Activated CD4-positive, alpha-beta T cell treated with anti-CD3 and anti-CD28 coated beads for 36 hours (primary cell): Measurements from ENCODE around the gene ZDHHC11B. TPM values are rescaled to one million over a fixed set of nuclear protein-coding genes. Genes with fewer than 3 reads are reported as not detected.

ENCODE experiments used
- ATAC-seq: fragments of 200-7000 bp; cut with Tn5 transposase; one replicate; pipeline ENCODE4 v1.10.0; 2021; ENCODE audit warnings: mild to moderate bottlenecking, moderate library complexity
- CTCF ChIA-PET: fragments of 350-600 bp; sonication (Branson Sonifier 250); formaldehyde crosslinking; loops from one replicate; lab custom pipeline; 2021; ENCODE audit warnings: antibody characterized with exemption; lab: Charles Lee
- POLR2A ChIA-PET: fragments of 350-600 bp; sonication (Branson Sonifier 250); formaldehyde crosslinking; loops from one replicate; lab custom pipeline; 2021; ENCODE audit warnings: antibody characterized with exemption, inconsistent platforms; lab: Charles Lee
- DNase-seq: peaks from one replicate; pipeline ENCODE4 v3.0.0-alpha.2; 2020
- H3K27ac Mint-ChIP-seq: one replicate; pipeline ENCODE4 v1.8.0; 2021; ENCODE audit warnings: mixed read lengths
- H3K27me3 Mint-ChIP-seq: one replicate; pipeline ENCODE4 v1.8.0; 2021; ENCODE audit warnings: mixed read lengths
- H3K36me3 Mint-ChIP-seq: one replicate; pipeline ENCODE4 v1.8.0; 2021; ENCODE audit warnings: low read depth, mixed read lengths
- H3K4me1 Mint-ChIP-seq: one replicate; pipeline ENCODE4 v1.8.0; 2021; ENCODE audit warnings: mixed read lengths
- H3K4me3 Mint-ChIP-seq: one replicate; pipeline ENCODE4 v1.8.0; 2021; ENCODE audit warnings: mild to moderate bottlenecking, moderate library complexity, mixed read lengths
- H3K9me3 Mint-ChIP-seq: one replicate; pipeline ENCODE4 v1.8.0; 2021; ENCODE audit warnings: low read depth, mixed read lengths
- intact Hi-C, 2 experiments: fragments of 100-400 bp; cut with DNase I in 1 of 2; cut with micrococcal nuclease in 1 of 2; formaldehyde crosslinking; loops; one replicate each; pipeline versions ENCODE4 v1.14.2 to v1.15.1; 2022 to 2024; cut with DNase I, micrococcal nuclease
- total RNA-seq, 2 experiments: library from RNA; stranded (reverse); gene quantifications; one replicate each; pipeline ENCODE4 v1.2.3, GENCODE V29; 2021

Gene ZDHHC11B
- total RNA-seq, 2 experiments from 2014 or later: 0.48 to 0.61 TPM

DNA sequence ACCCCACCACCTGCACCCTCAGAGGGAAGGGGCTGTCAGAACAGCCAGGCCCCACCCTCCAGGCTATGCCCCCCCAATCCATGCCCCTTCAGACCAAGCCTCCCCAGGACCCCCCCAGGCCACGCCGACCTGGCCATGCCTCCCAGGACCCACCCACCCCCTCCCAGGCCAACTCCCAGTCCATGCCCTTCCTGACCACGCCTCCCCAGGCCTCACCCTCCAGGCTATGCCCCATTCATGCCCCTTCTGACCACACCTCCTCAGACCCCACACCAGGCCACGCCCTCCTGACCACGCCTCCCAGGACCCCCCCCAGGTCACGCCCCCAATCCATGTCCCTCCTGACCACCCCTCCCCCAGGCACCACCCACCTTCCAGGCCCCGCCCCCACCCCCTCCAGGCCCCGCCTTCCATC is 119.0 kb downstream of the ZDHHC11B start:
- DNase-seq (no peak), ATAC-seq (no peak)
- no peak overlapping the region for H3K4me3 Mint-ChIP-seq
- H3K27me3 Mint-ChIP-seq: no peaks in the 10 kb centered on the region
- intact Hi-C loops: no loop called here
- peaks cover 9% of the 10 kb centered on the region for H3K36me3 Mint-ChIP-seq
- POLR2A ChIA-PET: no interaction called here
- no peaks in the 10 kb centered on the region for H3K4me1 Mint-ChIP-seq
- no peaks in the 10 kb centered on the region for H3K9me3 Mint-ChIP-seq
- CTCF ChIA-PET: interaction anchor here (0.6 kb wide), 1 partner anchor 602 kb away, joined by 3 read pairs; no protein-coding TSS in a partner anchor
- H3K27ac Mint-ChIP-seq: no peak overlapping the region

GRCh38 chr5:664994-665360 is 119.6 kb downstream of the ZDHHC11B start:
- ATAC-seq (no peak), DNase-seq (no peak)
- Mint-ChIP-seq H3K4me1 (no peaks in the 10 kb centered on the region), H3K27ac (no peak overlapping the region), H3K4me3 (no peak overlapping the region), H3K9me3 (no peaks in the 10 kb centered on the region), H3K36me3 (peaks cover 9% of the 10 kb centered on the region), H3K27me3 (no peaks in the 10 kb centered on the region)
- CTCF ChIA-PET: no interaction called here
- intact Hi-C loops: no loop called here
- POLR2A ChIA-PET: no interaction called here

DNA sequence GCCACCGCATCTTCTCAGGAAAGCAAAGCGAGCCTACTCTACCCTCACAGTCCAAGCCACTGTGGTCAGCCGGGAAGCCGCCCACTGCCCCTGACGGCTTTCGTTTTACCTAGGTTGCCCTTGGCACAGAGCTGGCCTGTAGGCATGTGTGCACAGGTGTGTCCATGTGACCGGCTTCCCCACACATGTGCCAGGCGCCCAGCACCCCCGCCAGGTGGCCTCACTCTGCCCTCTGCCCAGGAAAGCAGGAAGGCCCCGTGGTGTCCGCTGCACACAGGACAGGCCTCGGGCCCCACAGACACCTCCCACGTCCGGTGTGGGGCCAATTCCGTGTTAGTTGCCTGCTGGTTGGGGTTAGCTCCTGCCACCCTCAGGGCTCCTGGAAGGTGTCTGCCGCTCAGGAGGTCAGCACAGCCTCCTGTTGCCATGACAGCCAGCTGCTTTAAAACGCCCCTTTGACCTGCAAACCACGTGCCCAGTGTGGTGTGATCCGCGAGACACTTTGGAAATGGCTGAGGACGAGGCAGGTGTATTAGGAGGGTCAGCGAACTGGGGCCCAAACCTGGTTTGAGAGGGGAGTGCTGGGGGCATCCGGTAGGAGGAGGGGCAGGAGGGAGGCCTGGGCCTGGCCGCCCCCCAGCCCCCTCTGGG is 120.1 kb downstream of the ZDHHC11B start:
- intact Hi-C loops: no loop called here
- H3K4me1 Mint-ChIP-seq: no peaks in the 10 kb centered on the region

GRCh38 chr5:663436-664342 is 120.8 kb downstream of the ZDHHC11B start:
- H3K27ac Mint-ChIP-seq: no peak overlapping the region
- ATAC-seq (no peak), DNase-seq (no peak)
- intact Hi-C loops: no loop called here
- CTCF ChIA-PET: no interaction called here
- H3K36me3 Mint-ChIP-seq: peaks cover 18% of the 10 kb centered on the region
- H3K27me3 Mint-ChIP-seq: no peaks in the 10 kb centered on the region
- POLR2A ChIA-PET: no interaction called here
- H3K4me3 Mint-ChIP-seq: no peak overlapping the region
- no peaks in the 10 kb centered on the region for H3K9me3 Mint-ChIP-seq
- no peaks in the 10 kb centered on the region for H3K4me1 Mint-ChIP-seq

More for the DNA sequence above, 120.1 kb downstream of the ZDHHC11B start:
- H3K4me3 Mint-ChIP-seq: no peak overlapping the region
- no peaks in the 10 kb centered on the region for H3K27me3 Mint-ChIP-seq
- H3K27ac Mint-ChIP-seq: no peak overlapping the region
- ATAC-seq: no peak
- ChIA-PET CTCF (no interaction called here), POLR2A (no interaction called here)
- peaks cover 12% of the 10 kb centered on the region for H3K36me3 Mint-ChIP-seq
- no peaks in the 10 kb centered on the region for H3K9me3 Mint-ChIP-seq
- no peak for DNase-seq

DNA sequence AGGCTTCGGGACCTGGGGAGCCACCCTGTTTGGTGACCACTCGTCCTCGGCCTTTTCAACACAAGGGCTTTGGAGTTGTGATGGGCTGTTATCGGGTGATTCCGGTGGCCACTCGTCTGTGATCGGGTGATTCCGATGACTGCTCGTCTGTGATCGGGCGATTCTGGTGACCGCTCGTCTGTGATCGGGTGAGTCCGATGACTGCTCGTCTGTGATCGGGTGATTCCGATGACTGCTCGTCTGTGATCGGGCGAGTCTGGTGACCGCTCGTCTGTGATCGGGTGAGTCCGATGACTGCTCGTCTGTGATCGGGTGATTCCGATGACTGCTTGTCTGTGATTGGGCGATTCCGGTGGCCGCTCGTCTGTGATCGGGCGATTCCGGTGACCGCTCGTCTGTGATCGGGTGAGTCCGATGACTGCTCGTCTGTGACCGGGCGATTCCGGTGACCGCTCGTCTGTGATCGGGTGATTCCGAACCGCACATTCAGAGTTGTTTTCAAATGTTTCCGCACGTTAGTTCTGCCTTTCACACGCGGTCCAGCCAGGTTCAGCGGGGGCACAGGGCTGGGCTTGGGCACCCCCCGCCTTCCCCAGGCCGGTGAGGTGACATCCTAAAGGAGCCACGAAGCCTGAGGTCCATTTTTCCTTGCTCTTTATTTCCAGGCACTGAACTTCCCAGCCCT is 121.6 kb downstream of the ZDHHC11B start:
- H3K27me3 Mint-ChIP-seq: no peaks in the 10 kb centered on the region
- ATAC-seq (no peak), DNase-seq (no peak)

GRCh38 chr5:661891-662750 is 122.4 kb downstream of the ZDHHC11B start:
- Mint-ChIP-seq H3K36me3 (peaks cover 23% of the 10 kb centered on the region), H3K4me3 (no peak overlapping the region), H3K9me3 (no peaks in the 10 kb centered on the region), H3K4me1 (no peaks in the 10 kb centered on the region), H3K27ac (no peak overlapping the region), H3K27me3 (no peaks in the 10 kb centered on the region)
- ATAC-seq (no peak), DNase-seq (no peak)
- POLR2A ChIA-PET: no interaction called here
- CTCF ChIA-PET: interaction anchor here (0.7 kb wide), 1 partner anchor 653 kb away, joined by 4 read pairs; no protein-coding TSS in a partner anchor
- intact Hi-C loops: no loop called here

More for the DNA sequence above, 121.6 kb downstream of the ZDHHC11B start:
- ChIA-PET CTCF (no interaction called here), POLR2A (no interaction called here)
- no peak overlapping the region for H3K4me3 Mint-ChIP-seq
- intact Hi-C loops: no loop called here
- H3K27ac Mint-ChIP-seq: no peak overlapping the region
- no peaks in the 10 kb centered on the region for H3K9me3 Mint-ChIP-seq
- H3K4me1 Mint-ChIP-seq: no peaks in the 10 kb centered on the region
- H3K36me3 Mint-ChIP-seq: peaks cover 22% of the 10 kb centered on the region

- CTCF ChIA-PET: no interaction called here
- H3K27me3 Mint-ChIP-seq: no peaks in the 10 kb centered on the region
- no peaks in the 10 kb centered on the region for H3K4me1 Mint-ChIP-seq
- no peaks in the 10 kb centered on the region for H3K9me3 Mint-ChIP-seq
- H3K36me3 Mint-ChIP-seq: peaks cover 31% of the 10 kb centered on the region
- POLR2A ChIA-PET: no interaction called here
- intact Hi-C loops: no loop called here
- DNase-seq (no peak), ATAC-seq (no peak)
- H3K27ac Mint-ChIP-seq: no peak overlapping the region
- H3K4me3 Mint-ChIP-seq: no peak overlapping the region
Measured at GRCh38 chr5:660491-661030, 124.0 kb downstream of the ZDHHC11B start.

Other genes with a start within 250 kb of the ZDHHC11B start
- gene CEP72, start 172.4 kb downstream of the ZDHHC11B start, total RNA-seq: 10 to 100 TPM; 23.7 to 26.4 TPM
- under 1 TPM; 0.21 TPM for gene TPPP, start 91.4 kb downstream of the ZDHHC11B start, total RNA-seq
- gene ZDHHC11, start 66.3 kb upstream of the ZDHHC11B start, total RNA-seq: 1 to 10 TPM; 6.4 to 8.5 TPM
- 10 to 100 TPM; 46.7 to 49.7 TPM for gene BRD9, start 108.1 kb upstream of the ZDHHC11B start, total RNA-seq
- gene TRIP13, start 108.2 kb upstream of the ZDHHC11B start, total RNA-seq: 10 to 100 TPM; 34.4 to 34.7 TPM
- 1 to 10 TPM in 1 of 2 experiments, under 1 TPM in 1; 0.86 to 1.1 TPM for gene NKD2, start 224.1 kb upstream of the ZDHHC11B start, total RNA-seq